ENCODE data around the gene HTR4.
"Not testable (repeated sequence)": the region's sequence is repeated elsewhere in the genome, so short reads cannot be mapped to it uniquely, and the experiment has no call there.

The HTR4 gene

DNA sequence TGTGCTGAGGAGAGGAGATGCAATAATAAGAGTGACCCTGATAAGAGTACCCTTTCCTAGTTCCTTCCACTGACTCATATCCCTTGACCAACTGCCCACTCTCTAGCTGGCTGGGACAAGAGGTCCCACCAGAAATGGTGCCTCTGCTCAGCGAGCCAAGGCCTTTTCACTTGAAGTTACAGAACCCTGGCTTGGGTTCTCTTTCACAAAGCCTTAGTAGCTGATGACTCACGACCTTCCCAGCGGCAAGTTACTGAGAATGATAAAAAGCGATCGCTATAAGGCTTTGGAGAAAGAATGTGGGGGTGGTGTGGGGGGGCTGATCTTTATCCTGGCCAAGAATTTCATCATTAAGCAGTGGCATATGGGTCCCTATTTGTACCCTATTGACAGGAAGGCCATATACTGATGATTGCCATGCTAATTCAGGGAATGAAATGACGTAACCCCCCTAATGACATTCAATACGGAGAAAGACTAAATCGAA, 180.3 kb downstream of the HTR4 start:
- DNase-seq (ENCODE audit: low spot score) = no peak

DNA sequence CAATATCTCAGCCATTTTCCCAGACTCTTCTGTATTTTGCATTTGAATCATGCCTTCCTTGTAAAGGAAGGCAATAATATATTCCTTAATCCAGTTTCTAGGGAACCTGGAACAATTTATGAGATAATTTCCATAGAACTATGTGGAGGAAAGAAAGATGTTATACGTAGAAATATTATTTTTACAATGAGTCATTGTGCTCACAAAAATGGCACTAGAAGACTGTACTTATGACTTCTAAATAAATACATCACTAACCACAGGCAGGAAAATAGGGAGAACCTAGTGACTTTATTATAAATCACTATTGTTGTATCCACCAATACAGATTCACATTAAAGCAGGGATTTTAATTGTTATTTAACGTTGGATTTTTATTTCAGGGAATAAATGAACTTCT, 182.9 kb downstream of the HTR4 start:
- DNase-seq (ENCODE audit: low spot score) = no peak

DNA sequence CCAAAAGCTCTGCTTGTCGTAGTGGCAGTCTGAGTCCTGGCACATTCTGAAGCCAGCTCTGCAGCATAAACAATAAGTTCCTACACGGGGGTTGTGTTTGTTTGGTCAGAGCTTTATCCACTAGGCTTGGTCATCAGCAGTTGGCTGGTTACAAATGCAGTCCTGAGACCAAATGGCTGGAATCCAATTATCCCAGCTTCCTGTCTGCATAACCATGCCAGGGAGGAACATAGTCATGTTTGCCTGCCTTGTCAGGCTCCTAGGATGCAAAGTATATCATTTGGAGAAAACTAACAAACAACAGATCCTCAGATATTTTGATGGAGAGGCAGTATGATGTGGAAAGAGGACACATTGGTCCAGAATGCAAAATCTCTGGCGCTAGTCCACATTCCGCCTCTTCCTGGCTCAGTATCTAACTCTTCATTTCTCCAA, 184.8 kb downstream of the HTR4 start:
- DNase-seq (ENCODE audit: low spot score) = no peak

DNA sequence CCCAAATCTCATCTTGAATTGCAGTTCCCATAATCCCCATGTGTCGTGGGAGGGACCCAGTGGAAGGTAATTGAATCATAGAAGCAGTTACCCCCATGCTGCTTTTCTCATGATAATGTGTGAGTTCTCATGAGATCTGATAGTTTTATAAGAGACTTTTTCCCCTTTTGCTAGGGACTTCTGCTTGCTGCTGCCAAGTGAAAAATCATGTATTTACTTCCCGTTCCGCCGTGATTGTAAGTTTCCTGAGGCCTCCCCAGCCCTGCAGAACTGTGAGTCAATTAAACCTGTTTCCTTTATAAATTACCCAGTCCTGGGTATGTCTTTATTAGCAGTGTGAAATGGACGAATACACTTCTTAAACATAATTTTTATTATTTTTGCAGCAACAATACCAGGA, 185.6 kb downstream of the HTR4 start:
- not testable (repeated sequence) for DNase-seq (ENCODE audit: low spot score)

GRCh38 chr5:148467958-148468357, 186.4 kb downstream of the HTR4 start:
- no peak for DNase-seq (ENCODE audit: low spot score)

DNA sequence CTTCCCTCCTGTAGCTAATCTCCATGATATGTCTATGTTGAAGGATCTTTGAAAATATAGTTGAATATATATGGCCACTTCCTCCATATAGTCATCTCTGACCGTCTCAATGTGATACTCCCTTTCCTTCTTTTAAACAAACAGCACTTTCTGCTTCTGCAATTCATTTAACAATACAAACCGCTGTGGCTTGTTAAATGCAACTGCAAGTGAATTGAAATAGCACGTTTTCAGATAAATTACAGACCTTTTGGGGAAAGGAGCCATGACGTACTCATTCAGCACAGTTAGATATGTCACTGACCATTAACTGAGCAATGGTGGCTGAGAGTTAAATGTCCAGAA, 188.1 kb downstream of the HTR4 start:
- DNase-seq (ENCODE audit: low spot score) = no peak

DNA sequence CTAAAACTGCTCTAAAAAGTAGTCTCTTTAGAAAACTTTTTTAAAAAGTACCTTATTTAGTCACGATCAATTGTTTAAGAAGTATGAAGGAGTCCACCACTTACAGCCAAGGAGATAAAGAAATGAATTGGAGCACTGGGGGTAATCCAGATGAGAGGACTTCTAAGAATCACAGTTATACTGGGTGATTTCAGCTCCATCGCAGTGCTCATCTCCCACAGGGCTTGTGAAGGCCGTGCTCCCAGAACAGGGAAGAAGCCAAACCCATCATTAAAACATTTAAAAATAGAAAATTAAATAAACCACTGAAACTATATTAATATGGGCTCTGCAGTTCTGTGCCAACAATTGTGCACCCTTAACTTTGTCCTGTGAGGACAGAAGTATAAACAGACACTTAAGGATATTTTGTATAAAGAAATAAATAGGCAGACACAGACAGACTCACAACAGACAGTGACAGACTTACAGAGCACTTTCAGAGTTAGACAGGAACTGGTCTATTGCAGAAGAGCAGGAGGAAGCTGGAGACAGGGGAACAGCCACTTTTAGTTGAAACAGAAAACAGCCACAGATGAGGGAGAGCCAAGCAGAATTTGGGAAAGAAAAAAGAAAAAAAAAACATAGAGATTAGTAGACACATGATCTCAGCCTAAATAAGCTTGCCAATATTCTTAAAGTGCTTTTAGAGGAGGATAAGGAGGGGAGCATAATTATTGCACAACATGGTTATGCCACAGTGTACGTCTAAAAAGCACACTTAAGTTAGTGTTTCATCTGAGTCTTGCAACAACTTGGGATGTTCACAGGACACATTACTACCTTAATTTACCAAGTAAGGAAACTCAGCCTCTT, 188.7 kb downstream of the HTR4 start:
- DNase-seq (ENCODE audit: low spot score) = no peak

DNA sequence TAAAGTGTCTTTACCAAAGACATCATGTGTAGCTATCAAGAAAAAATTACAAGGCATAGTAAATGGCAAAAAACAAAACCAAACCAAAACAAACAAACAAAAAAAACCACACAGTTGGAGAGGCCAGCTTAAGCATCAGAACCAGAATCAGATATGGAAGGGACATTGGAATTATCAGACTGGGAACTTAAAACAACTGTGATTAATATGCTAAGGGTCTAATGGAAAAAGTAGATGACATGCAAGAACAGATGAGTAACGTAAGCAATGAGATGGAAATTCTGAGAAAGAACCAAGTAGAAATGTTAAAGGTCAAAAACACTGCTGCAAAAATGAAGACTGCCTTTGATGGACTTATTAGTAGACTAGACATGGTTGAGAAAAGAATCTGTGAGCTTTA, 194.7 kb downstream of the HTR4 start:
- DNase-seq (ENCODE audit: low spot score) = no peak

DNA sequence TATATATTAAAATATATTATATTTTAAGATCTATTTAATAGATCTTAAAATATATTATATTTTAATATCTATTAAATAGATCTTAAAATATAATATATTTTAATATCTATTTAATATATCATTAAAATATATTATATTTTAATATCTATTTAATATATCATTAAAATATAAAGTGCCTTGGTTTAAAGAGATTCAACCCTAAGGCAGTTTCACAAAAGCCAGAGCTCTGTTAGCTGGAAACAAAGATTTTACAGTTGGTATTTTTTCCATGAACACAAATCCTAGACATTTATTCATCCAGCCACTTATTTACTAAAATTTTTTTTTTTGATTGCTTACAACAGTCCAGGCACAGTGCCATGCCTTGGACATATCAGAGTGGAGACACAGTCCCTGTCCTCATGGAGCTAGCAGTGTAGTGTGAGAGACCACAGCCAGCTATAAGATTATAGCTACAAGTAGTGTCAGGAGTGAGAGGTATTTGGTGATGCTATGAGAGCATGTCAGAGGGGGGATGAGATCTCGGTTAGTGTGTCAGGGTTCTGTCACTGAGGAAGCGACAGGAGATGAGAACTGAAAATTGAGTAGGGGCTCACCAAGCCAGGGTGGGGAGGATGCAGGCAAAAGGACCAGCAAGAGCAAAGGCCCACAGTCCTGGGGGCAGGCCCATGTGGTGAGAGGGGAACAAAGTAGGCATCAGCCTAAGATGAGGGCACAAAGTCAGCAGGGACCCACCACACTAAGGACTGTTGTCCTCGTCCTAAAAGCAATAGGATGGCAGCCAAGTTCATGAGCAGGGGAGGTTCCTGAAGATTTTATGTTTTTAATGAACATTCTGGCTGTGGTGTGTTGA, 196.1 kb downstream of the HTR4 start:
- no peak for DNase-seq (ENCODE audit: low spot score)

GRCh38 chr5:148457183-148457620, 197.1 kb downstream of the HTR4 start:
- DNase-seq (ENCODE audit: low spot score) = no peak

GRCh38 chr5:148455185-148455584, 199.1 kb downstream of the HTR4 start:
- DNase-seq (ENCODE audit: low spot score) = no peak

GRCh38 chr5:148454576-148454975, 199.8 kb downstream of the HTR4 start:
- no peak for DNase-seq (ENCODE audit: low spot score)

DNA sequence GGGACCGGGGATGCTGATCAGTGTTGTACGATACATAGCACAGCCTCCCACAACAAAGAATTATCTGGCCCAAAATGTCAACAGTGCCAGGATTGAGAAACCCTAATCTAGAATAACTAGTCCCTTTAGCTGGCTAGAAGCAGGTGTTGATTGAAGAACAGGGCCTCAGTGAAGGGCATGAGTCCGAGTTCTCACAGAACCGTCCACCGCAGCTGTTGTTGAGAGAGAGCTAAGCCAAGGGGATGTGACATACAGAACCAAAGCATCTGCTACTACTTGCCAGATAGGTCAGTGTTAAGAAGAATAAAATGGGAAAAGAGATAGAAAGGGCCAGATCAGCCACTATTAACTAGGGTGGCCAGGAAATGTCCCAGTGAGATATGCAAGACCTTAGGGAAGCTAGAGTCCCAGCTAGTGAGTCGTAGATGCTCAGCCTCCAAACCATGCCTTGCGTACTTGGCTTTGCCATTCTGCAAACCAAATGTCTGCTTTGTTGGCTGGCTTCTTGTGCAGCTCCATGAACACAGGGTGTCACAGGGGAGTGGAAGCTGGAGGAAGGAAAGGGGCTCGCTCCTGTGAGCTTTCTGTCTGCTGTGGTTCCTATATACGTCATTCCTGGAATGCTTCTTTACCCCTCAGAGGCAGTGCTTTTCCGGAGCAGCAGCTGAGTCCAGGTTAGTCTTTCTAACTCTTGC, 201.7 kb downstream of the HTR4 start:
- no peak for DNase-seq (ENCODE audit: low spot score)

DNA sequence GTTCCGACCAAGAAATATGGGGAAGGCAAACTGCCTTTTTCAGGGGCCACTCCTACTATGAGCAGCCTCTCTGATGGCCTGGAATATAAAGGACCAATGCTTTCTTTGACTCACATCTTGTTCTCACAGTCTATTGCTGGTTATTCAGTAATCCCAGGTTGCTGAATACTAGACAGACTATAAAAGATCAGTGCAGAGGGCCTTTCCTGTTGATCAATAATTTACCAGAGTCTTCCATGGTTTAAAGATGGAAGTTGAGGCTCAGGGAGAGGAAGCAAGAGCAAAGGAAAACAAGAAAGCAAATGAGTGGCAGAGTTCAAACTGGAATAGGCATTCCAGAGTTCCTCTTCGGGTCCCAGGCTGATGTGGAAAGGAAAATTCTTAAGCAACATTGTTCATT, 207.7 kb downstream of the HTR4 start:
- no peak for DNase-seq (ENCODE audit: low spot score)

DNA sequence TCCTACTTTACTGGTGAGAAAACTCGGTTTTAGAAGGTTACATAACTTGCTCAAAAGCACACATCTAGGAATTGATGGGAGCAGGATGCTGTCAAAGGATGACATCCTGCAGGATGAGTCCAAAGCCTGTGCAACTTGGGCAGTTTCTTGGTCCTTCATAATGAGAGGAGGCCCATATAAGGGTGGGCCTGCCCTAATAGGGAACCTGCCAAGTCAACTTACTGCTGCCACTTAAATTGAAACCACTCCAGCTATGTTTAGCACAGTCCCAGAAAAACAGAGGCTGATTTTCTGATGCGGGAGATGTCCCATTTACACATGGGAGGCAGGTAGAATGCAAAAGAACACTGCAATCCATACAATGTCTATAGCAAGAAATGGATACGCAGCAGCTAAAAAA, 208.7 kb downstream of the HTR4 start:
- no peak for DNase-seq (ENCODE audit: low spot score)

- no peak for DNase-seq (ENCODE audit: low spot score)
These were observed 210.3 kb downstream of the HTR4 start for GRCh38 chr5:148443998-148444397.

DNA sequence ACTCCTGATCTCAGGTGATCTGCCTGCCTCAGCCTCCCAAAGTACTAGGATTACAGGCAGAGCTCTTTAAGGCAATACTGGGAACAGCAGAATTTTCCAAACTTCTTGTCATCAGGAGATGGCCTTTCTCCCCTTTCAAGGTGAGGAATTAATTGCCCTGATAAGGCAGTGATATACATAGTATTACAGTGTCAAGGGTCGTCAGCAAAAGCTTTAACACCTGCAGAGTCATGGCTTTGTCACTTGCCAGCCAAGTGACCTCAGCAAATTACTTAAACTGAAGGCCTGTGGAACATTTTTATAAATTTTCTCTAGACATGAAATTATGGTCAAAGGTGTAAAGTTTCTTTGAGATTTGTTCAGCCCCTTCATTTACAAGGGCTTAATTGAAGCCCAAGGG, 211.1 kb downstream of the HTR4 start:
- no peak for DNase-seq (ENCODE audit: low spot score)

GRCh38 chr5:148438933-148439332, 215.4 kb downstream of the HTR4 start:
- DNase-seq (ENCODE audit: low spot score) = no peak

DNA sequence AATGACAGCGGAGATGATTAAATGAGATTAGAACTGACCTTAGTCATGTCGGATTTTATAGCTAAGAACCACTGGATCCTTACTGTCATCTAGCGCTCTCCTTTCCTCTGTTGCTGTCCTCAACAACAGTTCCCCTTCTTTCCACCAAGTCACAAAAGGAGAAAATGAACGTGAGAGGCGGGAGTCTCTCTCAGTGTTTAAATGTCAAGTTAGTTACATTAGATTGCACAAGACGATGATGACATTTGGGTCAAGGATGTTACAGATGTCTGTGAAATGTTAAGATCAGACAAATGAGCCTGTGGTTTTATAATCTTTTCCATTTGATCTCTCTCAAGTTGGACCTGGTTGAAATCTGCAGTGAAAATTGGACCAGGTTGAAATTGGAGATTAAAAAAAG, 217.1 kb downstream of the HTR4 start:
- DNase-seq (ENCODE audit: low spot score) = no peak

DNA sequence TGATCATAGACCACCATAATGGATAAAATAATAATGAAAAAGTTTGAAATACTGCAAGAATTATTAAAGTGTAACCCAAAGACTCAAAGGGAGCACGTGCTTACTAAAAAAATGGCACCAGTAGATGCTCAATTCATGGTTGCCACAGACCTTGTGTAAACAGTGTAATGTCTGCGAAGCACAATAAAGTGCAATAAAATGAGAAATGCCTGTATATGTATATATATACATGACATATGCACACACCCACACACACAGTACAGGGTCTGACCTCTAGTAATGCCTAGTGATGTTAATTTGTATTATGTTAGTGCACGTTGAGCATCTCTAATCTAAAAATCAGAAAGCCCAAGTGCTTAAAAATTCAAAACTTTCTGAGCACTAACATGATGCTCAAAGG, 218.3 kb downstream of the HTR4 start:
- DNase-seq (ENCODE audit: low spot score) = no peak

- no peak for DNase-seq (ENCODE audit: low spot score)
These were observed 220.5 kb downstream of the HTR4 start for GRCh38 chr5:148433826-148434225.
